Osteoblast (primary cell): ENCODE results near the gene PLEKHA1. TPM values are rescaled to one million over a fixed set of nuclear protein-coding genes. Genes with fewer than 3 reads are reported as not detected.

Source experiments
- DNase-seq: peaks from one replicate; pipeline ENCODE4 v3.0.0; 2011; ENCODE audit warnings: low spot score, mixed read lengths; ENCODE audit not compliant: insufficient read length; ENCODE audit errors: missing footprints
- H2AFZ ChIP-seq: 2 replicates; pipeline ENCODE4 v1.6.0; 2011; ENCODE audit warnings: mild to moderate bottlenecking, low read length
- H3K27ac ChIP-seq: 2 replicates; pipeline ENCODE4 v1.5.1; 2011; ENCODE audit warnings: mild to moderate bottlenecking, low read depth, low read length, moderate library complexity
- H3K27me3 ChIP-seq: 2 replicates; pipeline ENCODE4 v1.6.0; 2012; ENCODE audit warnings: mild to moderate bottlenecking, control low read depth, inconsistent platforms, low read length, moderate library complexity; ENCODE audit not compliant: insufficient read depth
- H3K36me3 ChIP-seq: 2 replicates; pipeline ENCODE4 v1.5.1; 2011; ENCODE audit warnings: mild to moderate bottlenecking, low read length, control low read depth, moderate library complexity; ENCODE audit not compliant: insufficient read depth
- H3K4me1 ChIP-seq: 2 replicates; pipeline ENCODE4 v1.5.1; 2011; ENCODE audit warnings: mild to moderate bottlenecking, low read length, control low read depth, moderate library complexity; ENCODE audit not compliant: insufficient read depth
- H3K4me2 ChIP-seq: 2 replicates; pipeline ENCODE4 v1.6.0; 2011; ENCODE audit warnings: mild to moderate bottlenecking, low read length; ENCODE audit not compliant: insufficient read depth
- H3K4me3 ChIP-seq: fragments of 200-600 bp; sonication (generic); 3 replicates; pipeline ENCODE4 v1.5.1; 2012; ENCODE audit warnings: mild to moderate bottlenecking, low read length, inconsistent platforms; ENCODE audit not compliant: insufficient read depth
- H3K79me2 ChIP-seq: 2 replicates; pipeline ENCODE4 v1.6.0; 2012; ENCODE audit warnings: mild to moderate bottlenecking, low read length, control low read depth, inconsistent platforms; ENCODE audit not compliant: insufficient read depth
- H3K9me3 ChIP-seq: 2 replicates; pipeline ENCODE4 v1.5.1; 2011; ENCODE audit warnings: low read depth, low read length, control low read depth
- H4K20me1 ChIP-seq: 2 replicates; pipeline ENCODE4 v1.6.0; 2012; ENCODE audit warnings: mild to moderate bottlenecking, low read length, control low read depth; ENCODE audit not compliant: insufficient read depth
- total RNA-seq: library from RNA; depleted of rRNA; stranded (reverse); fragments of >200 nt; gene quantifications from 2 replicates; pipeline ENCODE4 v1.2.3, GENCODE V29; 2012
- TF ChIP-seq, protein P1 (sequence below): IDR thresholded peaks from 2 replicates; pipeline ENCODE4 v1.5.1; 2011; ENCODE audit warnings: mild to moderate bottlenecking, low read depth, low read length, moderate library complexity; ENCODE audit errors: extremely low read depth

Gene PLEKHA1
- total RNA-seq, 1 donor = 17.4 TPM

DNA sequence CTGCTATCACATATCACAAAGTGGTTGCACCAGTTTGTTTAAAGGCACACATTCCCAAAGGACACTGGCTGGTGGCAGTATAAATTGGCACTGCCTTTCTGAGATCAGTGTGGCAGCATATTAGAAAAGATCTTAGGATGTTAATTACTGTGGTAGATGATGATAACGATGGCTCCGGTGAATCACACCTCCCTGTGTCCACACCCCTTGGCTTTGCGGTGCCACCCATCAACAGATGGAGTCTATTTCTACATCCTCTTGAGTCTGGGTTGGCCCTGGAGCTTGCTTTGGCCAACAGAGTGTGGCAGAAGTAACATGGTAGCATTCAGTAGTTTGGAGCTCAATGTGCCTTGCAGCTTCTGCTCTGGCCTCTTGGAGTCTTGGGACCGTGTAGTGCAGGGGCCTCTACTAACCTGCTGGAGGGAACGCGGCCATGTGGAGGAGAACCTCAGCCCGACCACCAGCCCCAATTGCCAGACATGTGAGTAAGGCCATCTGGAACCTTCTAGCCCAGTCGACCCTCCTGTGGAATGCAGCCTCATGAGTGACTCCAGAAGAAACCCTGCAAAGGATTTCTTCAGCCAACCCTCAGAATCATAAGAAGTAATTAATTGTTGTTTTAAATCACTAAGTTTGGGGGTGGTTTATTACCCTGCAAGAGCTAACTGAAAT, 27.2 kb upstream of the PLEKHA1 start:
- Histone ChIP-seq H4K20me1 (no peaks in the 10 kb centered on the region), H3K79me2 (no peaks in the 10 kb centered on the region), H3K4me1 (peaks cover 8% of the 10 kb centered on the region), H3K27ac (no peak overlapping the region), H3K36me3 (no peaks in the 10 kb centered on the region), H3K4me2 (no peak overlapping the region), H3K27me3 (peaks cover 8% of the 10 kb centered on the region), H3K4me3 (no peak overlapping the region), H2AFZ (no peak overlapping the region), H3K9me3 (no peaks in the 10 kb centered on the region)
- DNase-seq = no peak
- TF ChIP-seq, protein P1, sequence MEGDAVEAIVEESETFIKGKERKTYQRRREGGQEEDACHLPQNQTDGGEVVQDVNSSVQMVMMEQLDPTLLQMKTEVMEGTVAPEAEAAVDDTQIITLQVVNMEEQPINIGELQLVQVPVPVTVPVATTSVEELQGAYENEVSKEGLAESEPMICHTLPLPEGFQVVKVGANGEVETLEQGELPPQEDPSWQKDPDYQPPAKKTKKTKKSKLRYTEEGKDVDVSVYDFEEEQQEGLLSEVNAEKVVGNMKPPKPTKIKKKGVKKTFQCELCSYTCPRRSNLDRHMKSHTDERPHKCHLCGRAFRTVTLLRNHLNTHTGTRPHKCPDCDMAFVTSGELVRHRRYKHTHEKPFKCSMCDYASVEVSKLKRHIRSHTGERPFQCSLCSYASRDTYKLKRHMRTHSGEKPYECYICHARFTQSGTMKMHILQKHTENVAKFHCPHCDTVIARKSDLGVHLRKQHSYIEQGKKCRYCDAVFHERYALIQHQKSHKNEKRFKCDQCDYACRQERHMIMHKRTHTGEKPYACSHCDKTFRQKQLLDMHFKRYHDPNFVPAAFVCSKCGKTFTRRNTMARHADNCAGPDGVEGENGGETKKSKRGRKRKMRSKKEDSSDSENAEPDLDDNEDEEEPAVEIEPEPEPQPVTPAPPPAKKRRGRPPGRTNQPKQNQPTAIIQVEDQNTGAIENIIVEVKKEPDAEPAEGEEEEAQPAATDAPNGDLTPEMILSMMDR = no peak

DNA sequence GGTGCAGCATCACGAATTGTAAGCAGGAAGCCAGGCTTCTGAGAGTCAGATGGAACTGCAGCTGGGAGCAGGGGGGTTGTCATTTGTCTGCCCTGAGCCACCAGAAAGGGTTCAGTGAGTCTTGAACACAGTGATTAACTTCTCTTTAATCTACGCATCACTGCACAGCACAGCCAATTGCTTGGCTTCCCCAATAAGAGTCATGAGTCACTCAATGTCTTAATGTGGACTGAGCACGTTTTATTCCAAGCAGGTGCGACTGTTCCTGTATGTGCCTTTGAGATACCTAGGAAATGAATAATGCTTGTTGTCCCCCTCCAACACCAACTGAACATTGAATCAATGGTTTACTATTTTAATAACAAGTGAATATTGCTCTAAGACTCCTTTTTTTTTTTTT, 26.0 kb upstream of the PLEKHA1 start:
- Histone ChIP-seq H3K36me3 (no peaks in the 10 kb centered on the region), H3K4me2 (no peak overlapping the region), H4K20me1 (no peaks in the 10 kb centered on the region), H3K27me3 (peaks cover 14% of the 10 kb centered on the region), H3K4me3 (no peak overlapping the region), H3K4me1 (peaks cover 8% of the 10 kb centered on the region), H3K27ac (no peak overlapping the region), H2AFZ (no peak overlapping the region), H3K79me2 (no peaks in the 10 kb centered on the region), H3K9me3 (no peaks in the 10 kb centered on the region)
- TF ChIP-seq, protein P1 = no peak
- no peak for DNase-seq

- Histone ChIP-seq H4K20me1 (no peaks in the 10 kb centered on the region), H3K4me2 (no peak overlapping the region), H3K9me3 (no peaks in the 10 kb centered on the region), H3K79me2 (no peaks in the 10 kb centered on the region), H2AFZ (no peak overlapping the region), H3K36me3 (no peaks in the 10 kb centered on the region), H3K4me1 (peaks cover 8% of the 10 kb centered on the region), H3K4me3 (no peak overlapping the region), H3K27me3 (peaks cover 16% of the 10 kb centered on the region), H3K27ac (no peak overlapping the region)
- no peak for DNase-seq
- TF ChIP-seq, protein P1 = no peak
These were observed 25.6 kb upstream of the PLEKHA1 start for GRCh38 chr10:122348935-122349361.

- Histone ChIP-seq H3K27ac (no peak overlapping the region), H3K9me3 (no peaks in the 10 kb centered on the region), H3K4me1 (peaks cover 3% of the 10 kb centered on the region), H3K4me3 (no peak overlapping the region), H3K79me2 (no peaks in the 10 kb centered on the region), H3K27me3 (peaks cover 16% of the 10 kb centered on the region), H4K20me1 (no peaks in the 10 kb centered on the region), H3K4me2 (no peak overlapping the region), H2AFZ (no peak overlapping the region), H3K36me3 (no peaks in the 10 kb centered on the region)
- DNase-seq = no peak
- TF ChIP-seq, protein P1 = no peak
These were observed 24.6 kb upstream of the PLEKHA1 start for GRCh38 chr10:122349758-122350369.
